ENCODE data around the gene BBIP1. TPM values are rescaled to one million over a fixed set of nuclear protein-coding genes. Genes with fewer than 3 reads are reported as not detected.
A peak's percentile ranks its signal among the peaks of the same experiment; 100 is the strongest.

Gene BBIP1, protein sequence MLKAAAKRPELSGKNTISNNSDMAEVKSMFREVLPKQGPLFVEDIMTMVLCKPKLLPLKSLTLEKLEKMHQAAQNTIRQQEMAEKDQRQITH
- 20.6 TPM for total RNA-seq
- long read RNA-seq, transcript BBIP1-207 (4 exons, 2,119 nt): major isoform, 9 of 14 reads
- long read RNA-seq, partial matches to known transcripts: 1 of 14 reads
- long read RNA-seq, other reads (novel, unspliced or antisense): 3 of 14 reads

GRCh38 chr10:110918643-110919348 is at the start of gene BBIP1:
Gene BBIP1 (minus strand): TSS chr10:110919180. CDS start chr10:110918157, 1,023 bp downstream.
- DNase-seq (no peak), ATAC-seq (peak; percentile 95)
- intact Hi-C loops (cut with micrococcal nuclease): no loop called here

GRCh38 chr10:110967645-110968044 is 48.7 kb upstream of the BBIP1 start:
- no peak for DNase-seq
- ATAC-seq: no peak
- intact Hi-C loops (cut with micrococcal nuclease): no loop called here

- no peak for ATAC-seq
Observed at GRCh38 chr10:110967009-110967630, 48.1 kb upstream of the BBIP1 start.

DNA sequence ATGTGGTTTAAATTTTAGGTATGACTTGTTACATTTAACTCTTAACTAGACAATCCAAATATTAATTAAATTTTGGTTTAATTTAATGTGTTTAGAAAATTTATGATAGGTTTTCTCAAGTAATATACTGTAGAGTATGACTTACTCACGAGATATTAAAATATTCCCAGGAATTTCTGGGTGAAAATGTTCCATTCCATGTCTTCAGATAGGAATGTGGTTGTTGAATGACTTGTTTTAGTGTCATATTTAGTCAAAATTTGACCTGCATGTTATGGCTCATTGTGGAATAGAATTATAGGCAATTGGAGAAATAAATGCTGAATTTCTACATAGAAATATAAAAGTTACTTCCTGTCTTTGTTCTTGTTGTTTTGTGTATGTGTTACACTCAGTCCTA is 47.2 kb upstream of the BBIP1 start:
- intact Hi-C loops (cut with micrococcal nuclease): no loop called here
- DNase-seq (no peak), ATAC-seq (no peak)

More at GRCh38 chr10:110967009-110967630, 48.1 kb upstream of the BBIP1 start:
- no peak for DNase-seq
- intact Hi-C loops (cut with micrococcal nuclease): no loop called here

DNA sequence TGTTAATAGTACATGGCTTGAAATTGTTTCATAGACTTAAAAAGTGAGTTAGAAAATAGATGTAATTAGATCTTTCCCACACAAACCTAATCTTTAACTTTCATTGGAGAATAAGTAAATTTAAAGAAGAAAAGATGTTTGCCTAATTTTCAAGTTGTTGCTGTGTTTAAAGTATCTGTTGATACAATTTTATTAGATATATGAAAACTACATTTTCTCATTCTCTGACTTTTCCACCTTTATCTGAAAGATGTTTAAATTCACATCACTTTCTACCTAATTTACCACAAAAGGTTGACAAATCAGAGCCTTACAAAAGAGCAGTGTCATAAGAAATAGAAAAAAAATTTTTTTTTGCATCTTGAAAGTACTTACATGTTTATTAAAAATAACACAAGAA is 46.2 kb upstream of the BBIP1 start:
- ATAC-seq (no peak), DNase-seq (no peak)
- intact Hi-C loops (cut with micrococcal nuclease): no loop called here

DNA sequence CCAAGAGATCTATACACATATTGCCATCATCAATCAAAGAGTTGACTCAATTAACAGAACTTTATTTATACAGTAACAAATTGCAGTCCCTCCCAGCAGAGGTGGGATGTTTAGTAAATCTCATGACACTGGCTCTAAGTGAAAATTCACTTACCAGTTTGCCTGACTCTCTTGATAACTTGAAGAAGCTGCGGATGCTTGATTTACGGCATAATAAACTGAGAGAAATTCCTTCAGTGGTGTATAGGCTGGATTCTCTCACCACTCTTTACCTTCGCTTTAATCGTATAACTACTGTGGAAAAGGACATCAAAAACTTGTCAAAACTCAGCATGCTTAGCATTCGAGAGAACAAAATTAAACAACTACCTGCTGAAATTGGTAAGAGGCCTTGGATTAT is 45.7 kb upstream of the BBIP1 start:
- DNase-seq: no peak
- intact Hi-C loops (cut with micrococcal nuclease): no loop called here
- no peak for ATAC-seq

DNA sequence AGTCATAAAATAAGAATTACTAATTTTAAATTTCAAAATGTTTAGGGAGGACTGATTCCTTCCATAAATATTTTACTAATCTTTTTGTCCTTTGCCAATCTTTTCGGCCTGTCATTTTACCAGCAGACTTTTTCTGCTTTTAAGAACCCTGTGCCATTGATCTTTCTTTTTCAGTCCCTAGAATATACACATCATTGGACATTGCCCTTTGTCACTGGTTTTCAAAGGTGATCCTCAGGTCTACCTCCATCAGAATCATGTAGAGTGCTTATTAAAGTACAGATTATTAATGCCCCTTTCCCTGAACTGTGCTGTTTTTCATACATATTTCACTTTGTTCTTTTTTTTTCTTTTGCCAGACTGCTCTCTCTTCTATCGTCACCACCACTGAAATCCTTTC is 44.2 kb upstream of the BBIP1 start:
- DNase-seq (no peak), ATAC-seq (no peak)
- intact Hi-C loops (cut with micrococcal nuclease): no loop called here

- no peak for ATAC-seq
- intact Hi-C loops (cut with micrococcal nuclease): no loop called here
Observed at GRCh38 chr10:110962443-110962842, 43.5 kb upstream of the BBIP1 start.

GRCh38 chr10:110960333-110960712 is 41.3 kb upstream of the BBIP1 start:
- DNase-seq: no peak
- intact Hi-C loops (cut with micrococcal nuclease): no loop called here
- no peak for ATAC-seq

More at GRCh38 chr10:110962443-110962842, 43.5 kb upstream of the BBIP1 start:
- no peak for DNase-seq

DNA sequence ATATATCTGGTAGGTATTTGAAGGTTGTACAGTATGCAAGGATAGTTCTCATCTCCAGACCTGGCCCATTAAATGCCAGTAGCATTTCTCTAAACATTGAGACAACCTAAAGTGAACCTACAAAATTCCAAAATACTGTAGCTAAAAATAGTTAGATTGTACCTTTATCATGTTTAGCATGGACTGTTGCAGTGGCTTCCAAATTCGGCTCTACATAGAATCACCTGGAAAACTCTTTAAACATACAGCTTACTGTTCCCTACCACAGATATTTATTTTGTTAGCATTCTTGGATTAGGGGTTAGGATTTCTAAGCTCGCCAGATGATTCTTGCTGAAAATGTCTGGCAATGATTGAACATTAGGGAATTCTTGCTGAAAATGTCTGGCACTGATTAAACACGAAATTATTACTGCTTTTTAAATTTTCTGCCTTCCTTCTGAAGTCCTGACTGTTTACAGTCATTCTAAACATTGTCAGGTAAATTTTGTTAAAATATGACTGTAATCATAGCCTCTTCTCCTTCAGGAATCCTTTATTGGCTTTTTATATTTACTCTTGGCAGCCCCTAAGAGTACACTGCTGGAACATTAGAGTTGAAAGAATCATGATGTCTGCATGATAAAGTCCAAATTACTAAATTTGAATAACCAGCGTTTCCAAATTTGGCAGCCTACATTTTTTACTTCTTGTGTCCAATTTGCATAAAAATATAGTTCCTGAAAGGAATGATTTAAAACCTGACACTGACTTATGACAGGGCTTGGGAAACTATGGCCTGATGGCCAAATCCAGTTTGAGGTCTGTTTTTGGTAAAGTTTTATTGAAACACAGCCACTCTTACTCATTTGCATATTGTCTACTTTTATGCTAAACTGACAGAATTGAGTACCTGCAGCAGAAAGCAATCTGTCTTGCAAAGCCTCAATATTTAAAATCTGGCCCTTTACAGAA is 40.7 kb upstream of the BBIP1 start:
- intact Hi-C loops (cut with micrococcal nuclease): no loop called here
- DNase-seq (no peak), ATAC-seq (peak; percentile 65)

DNA sequence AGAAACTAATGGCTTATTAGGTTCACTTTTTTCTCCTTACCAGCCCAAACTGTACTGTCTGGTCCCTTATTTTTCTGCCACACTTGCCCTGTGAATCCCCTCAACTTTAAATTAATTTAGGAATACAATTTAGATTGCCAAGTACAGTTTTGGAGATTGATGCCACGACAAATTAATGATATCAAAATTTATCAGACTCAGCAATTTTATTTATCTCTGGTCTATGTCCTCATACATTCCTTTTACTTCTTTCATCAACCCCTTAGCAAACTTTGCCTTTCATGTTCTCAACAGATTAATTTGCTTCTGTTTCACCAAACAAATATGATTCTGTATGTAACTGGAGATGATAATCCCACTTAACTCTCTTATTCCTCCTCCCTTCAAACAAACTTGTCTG is 38.6 kb upstream of the BBIP1 start:
- DNase-seq (no peak), ATAC-seq (no peak)
- intact Hi-C loops (cut with micrococcal nuclease): no loop called here

DNA sequence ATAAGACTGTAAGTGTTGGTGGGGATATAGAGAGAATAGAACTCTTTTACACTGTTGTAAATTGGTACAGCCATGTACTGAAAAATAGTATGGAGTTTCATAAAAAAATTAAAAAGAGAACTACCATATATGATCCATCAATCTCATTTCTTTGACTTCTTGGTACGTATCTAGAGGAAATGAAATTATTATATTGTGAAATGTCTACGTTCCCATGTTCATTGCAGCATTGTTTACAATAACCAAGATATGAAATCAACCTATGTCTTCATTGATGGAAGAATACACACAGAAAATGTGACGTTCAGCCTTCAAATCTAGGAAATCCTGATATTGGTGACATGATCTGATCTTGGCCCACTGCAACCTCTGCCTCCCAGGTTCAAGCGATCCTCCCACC is 32.4 kb upstream of the BBIP1 start:
- intact Hi-C loops (cut with micrococcal nuclease): no loop called here
- DNase-seq: no peak
- no peak for ATAC-seq

GRCh38 chr10:110947061-110947595 is 28.1 kb upstream of the BBIP1 start:
- DNase-seq (no peak), ATAC-seq (no peak)
- intact Hi-C loops (cut with micrococcal nuclease): no loop called here

GRCh38 chr10:110946496-110946895 is 27.5 kb upstream of the BBIP1 start:
- no peak for DNase-seq
- intact Hi-C loops (cut with micrococcal nuclease): no loop called here
- ATAC-seq: no peak

GRCh38 chr10:110944792-110945396 is 25.9 kb upstream of the BBIP1 start:
- intact Hi-C loops (cut with micrococcal nuclease): no loop called here
- DNase-seq (no peak), ATAC-seq (peak; percentile 71)

GRCh38 chr10:110939419-110939818 is 20.4 kb upstream of the BBIP1 start:
- intact Hi-C loops (cut with micrococcal nuclease): no loop called here
- no peak for DNase-seq
- no peak for ATAC-seq

DNA sequence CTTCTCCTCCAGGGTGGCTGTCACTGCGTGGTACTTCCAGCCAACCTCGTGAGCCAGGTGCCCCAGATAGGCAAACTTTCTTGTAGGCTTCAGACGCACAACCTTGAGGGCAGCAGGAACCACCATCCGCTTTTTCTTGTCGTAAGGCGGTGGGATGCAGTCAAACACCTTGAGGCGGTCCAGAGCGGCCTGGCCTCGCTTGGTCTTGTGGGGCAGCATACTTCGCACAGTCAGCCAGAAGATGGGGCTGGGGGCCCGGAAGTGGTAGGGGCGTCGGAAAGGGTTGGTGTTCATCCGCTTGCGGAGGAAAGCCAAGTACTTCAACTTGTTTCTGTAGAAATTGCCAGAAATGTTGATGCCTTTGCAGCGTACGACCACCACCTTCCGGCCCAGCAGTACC is 17.8 kb upstream of the BBIP1 start:
- intact Hi-C loops (cut with micrococcal nuclease): no loop called here
- ATAC-seq (no peak), DNase-seq (no peak)

- intact Hi-C loops (cut with micrococcal nuclease): no loop called here
- DNase-seq: no peak
- peak; percentile 12 for ATAC-seq
Observed at GRCh38 chr10:110932505-110933180, 13.7 kb upstream of the BBIP1 start.

Data from left ventricle myocardium superior (tissue), 1 donor.